Vagina (tissue), 2 donors: Measurements from ENCODE around the gene ADAMTS16. TPM values are rescaled to one million over a fixed set of nuclear protein-coding genes. Genes with fewer than 3 reads are reported as not detected.

Experiments used
- DNase-seq, 2 donors: peaks; one replicate each; pipeline ENCODE4 v3.0.0-alpha.2; 2017; ENCODE audit errors: extremely low spot score in 2 of 2
- H3K27ac ChIP-seq: fragments of 200-600 bp; sonication (generic); one replicate; pipeline ENCODE4 v1.5.1; 2019
- H3K27me3 ChIP-seq: fragments of 200-600 bp; sonication (generic); one replicate; pipeline ENCODE4 v1.5.1; 2019
- H3K36me3 ChIP-seq, 2 donors: fragments of 200-600 bp; sonication (generic); one replicate each; pipeline ENCODE4 v1.5.1; 2017 to 2019
- H3K4me1 ChIP-seq: fragments of 200-600 bp; sonication (generic); one replicate; pipeline ENCODE4 v1.5.1; 2019
- H3K4me3 ChIP-seq, 2 donors: fragments of 200-600 bp; sonication (generic); 1 replicate in 1 of 2; 2 replicates in 1 of 2; pipeline ENCODE4 v1.5.1; 2016 to 2019
- H3K9me3 ChIP-seq: fragments of 200-600 bp; sonication (generic); one replicate; pipeline ENCODE4 v1.5.1; 2019
- POLR2A ChIP-seq, 2 donors: fragments of 450-650 bp; IDR thresholded peaks; one replicate each; pipeline ENCODE4 v1.6.1; 2017; ENCODE audit warnings: antibody characterized with exemption in 2 of 2, mild to moderate bottlenecking in 2 of 2, moderate library complexity in 2 of 2
- POLR2AphosphoS5 ChIP-seq, 2 donors: sonication (generic); formaldehyde crosslinking; IDR thresholded peaks; one replicate each; pipeline ENCODE4 v1.9.0; 2017; ENCODE audit warnings: antibody characterized with exemption in 2 of 2, mild to moderate bottlenecking in 2 of 2, low read depth in 1 of 2; ENCODE audit not compliant: insufficient read depth in 1 of 2
- intact Hi-C: fragments of 100-400 bp; cut with DNase I; formaldehyde crosslinking; loops from one replicate; pipeline ENCODE4 v1.15.1; 2023
- total RNA-seq: library from RNA; depleted of rRNA; stranded (reverse); fragments of >200 nt; gene quantifications from one replicate; pipeline ENCODE4 v1.2.3, GENCODE V29; 2016
- TF ChIP-seq, protein P1 (sequence below), 3 experiments: fragments of 450-650 bp in 2 of 3; fragments of 200-600 bp in 1 of 3; sonication (generic) in 1 of 3; IDR thresholded peaks; one replicate each; pipeline ENCODE4 v1.5.1; 2017 to 2019; ENCODE audit warnings: antibody characterized with exemption in 3 of 3, mild to moderate bottlenecking in 2 of 3, moderate library complexity in 2 of 3

ADAMTS16 gene
- total RNA-seq, 1 donor from 2014 or later, result 0.49 TPM

DNA sequence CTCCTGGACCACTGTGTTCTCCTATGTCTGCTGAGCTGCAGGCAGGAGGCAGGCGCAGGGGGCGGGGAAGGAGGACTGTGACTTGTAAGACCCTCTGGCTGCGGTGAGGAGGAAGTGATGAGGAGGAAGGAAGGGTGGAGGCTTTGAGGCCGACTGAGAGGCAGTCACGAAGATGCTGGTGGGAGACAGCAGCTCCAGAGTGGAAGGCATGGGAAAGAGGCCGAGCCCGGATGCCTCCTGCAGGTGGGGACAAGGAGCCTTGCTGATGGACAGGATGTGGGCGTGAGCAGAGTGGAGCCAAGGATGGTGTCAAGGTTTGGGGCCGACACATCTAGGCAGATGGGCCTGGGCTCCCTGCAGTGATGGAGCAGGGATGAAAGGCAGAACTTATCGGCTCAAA is 208.0 kb downstream of the ADAMTS16 start:
- no peak for DNase-seq
- no peaks in the 10 kb centered on the region for H3K9me3 ChIP-seq
- no peaks in the 10 kb centered on the region for H3K27me3 ChIP-seq
- H3K27ac ChIP-seq, result no peak overlapping the region
- H3K4me1 ChIP-seq, result no peaks in the 10 kb centered on the region
- H3K36me3 ChIP-seq, result no peaks in the 10 kb centered on the region
- intact Hi-C loops, result no loop called here
- no peak overlapping the region for H3K4me3 ChIP-seq
- TF ChIP-seq, protein P1, sequence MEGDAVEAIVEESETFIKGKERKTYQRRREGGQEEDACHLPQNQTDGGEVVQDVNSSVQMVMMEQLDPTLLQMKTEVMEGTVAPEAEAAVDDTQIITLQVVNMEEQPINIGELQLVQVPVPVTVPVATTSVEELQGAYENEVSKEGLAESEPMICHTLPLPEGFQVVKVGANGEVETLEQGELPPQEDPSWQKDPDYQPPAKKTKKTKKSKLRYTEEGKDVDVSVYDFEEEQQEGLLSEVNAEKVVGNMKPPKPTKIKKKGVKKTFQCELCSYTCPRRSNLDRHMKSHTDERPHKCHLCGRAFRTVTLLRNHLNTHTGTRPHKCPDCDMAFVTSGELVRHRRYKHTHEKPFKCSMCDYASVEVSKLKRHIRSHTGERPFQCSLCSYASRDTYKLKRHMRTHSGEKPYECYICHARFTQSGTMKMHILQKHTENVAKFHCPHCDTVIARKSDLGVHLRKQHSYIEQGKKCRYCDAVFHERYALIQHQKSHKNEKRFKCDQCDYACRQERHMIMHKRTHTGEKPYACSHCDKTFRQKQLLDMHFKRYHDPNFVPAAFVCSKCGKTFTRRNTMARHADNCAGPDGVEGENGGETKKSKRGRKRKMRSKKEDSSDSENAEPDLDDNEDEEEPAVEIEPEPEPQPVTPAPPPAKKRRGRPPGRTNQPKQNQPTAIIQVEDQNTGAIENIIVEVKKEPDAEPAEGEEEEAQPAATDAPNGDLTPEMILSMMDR (IDR thresholded peaks at IDR 0.05), result no peak

GRCh38 chr5:5348576-5348975 is 208.4 kb downstream of the ADAMTS16 start:
- TF ChIP-seq POLR2AphosphoS5 (IDR thresholded peaks at IDR 0.05; ENCODE audit: insufficient read depth in 1 of 2, low read depth in 1 of 2) (no peak), POLR2A (IDR thresholded peaks at IDR 0.05) (no peak)
- TF ChIP-seq, protein P1 (IDR thresholded peaks at IDR 0.05), result no peak
- Histone ChIP-seq H3K4me3 (no peak overlapping the region), H3K27me3 (no peaks in the 10 kb centered on the region), H3K9me3 (no peaks in the 10 kb centered on the region), H3K36me3 (no peaks in the 10 kb centered on the region), H3K27ac (no peak overlapping the region), H3K4me1 (no peaks in the 10 kb centered on the region)
- intact Hi-C loops, result no loop called here
- DNase-seq, result no peak

GRCh38 chr5:5350101-5350500 is 210.0 kb downstream of the ADAMTS16 start:
- H3K36me3 ChIP-seq, result no peaks in the 10 kb centered on the region
- H3K4me3 ChIP-seq, result no peak overlapping the region
- H3K27me3 ChIP-seq, result no peaks in the 10 kb centered on the region
- no peak for DNase-seq
- H3K9me3 ChIP-seq, result no peaks in the 10 kb centered on the region
- TF ChIP-seq, protein P1 (IDR thresholded peaks at IDR 0.05), result no peak
- TF ChIP-seq POLR2AphosphoS5 (IDR thresholded peaks at IDR 0.05; ENCODE audit: insufficient read depth in 1 of 2, low read depth in 1 of 2) (no peak), POLR2A (IDR thresholded peaks at IDR 0.05) (no peak)
- intact Hi-C loops, result no loop called here
- no peak overlapping the region for H3K27ac ChIP-seq
- H3K4me1 ChIP-seq, result no peaks in the 10 kb centered on the region

DNA sequence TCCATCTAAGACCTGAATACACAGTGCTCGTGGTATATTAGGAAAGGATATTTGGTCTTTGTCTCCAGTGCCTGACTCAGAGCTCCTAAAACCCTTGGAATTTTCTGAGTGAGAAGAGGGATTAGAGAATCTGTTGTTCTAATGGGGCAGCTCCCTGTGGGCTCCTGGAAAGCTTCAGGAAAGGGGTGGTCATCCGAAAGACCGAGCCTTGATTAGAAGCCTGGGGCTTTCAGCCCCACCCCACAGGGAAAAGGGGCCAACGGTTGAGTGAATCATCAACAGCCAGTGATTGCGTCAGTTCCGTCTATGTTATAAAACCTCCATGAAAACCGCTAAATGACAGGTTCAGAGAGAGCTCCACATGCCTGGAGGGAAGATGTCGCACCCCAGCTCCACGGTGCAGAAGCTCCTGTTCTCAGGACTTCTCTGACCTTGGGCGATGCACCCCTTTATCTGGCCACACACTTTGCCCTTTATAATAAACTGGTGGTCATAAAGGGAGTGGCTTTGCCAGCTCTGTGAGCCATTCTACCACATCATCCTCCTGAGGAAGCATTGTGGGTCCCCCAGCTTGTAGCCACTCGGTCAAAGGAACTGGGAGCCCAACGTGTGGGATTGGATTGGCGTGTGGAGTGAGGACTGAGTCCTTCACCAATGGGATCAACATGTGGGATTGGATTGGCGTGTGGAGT is 211.3 kb downstream of the ADAMTS16 start:
- no peak for DNase-seq
- H3K4me1 ChIP-seq, result no peaks in the 10 kb centered on the region
- no peaks in the 10 kb centered on the region for H3K9me3 ChIP-seq
- H3K4me3 ChIP-seq, result no peak overlapping the region
- intact Hi-C loops, result no loop called here
- no peaks in the 10 kb centered on the region for H3K27me3 ChIP-seq
- TF ChIP-seq, protein P1 (IDR thresholded peaks at IDR 0.05), result no peak
- no peak for TF ChIP-seq POLR2A (IDR thresholded peaks at IDR 0.05)
- no peak for TF ChIP-seq POLR2AphosphoS5 (IDR thresholded peaks at IDR 0.05; ENCODE audit: insufficient read depth in 1 of 2, low read depth in 1 of 2)
- no peaks in the 10 kb centered on the region for H3K36me3 ChIP-seq
- no peak overlapping the region for H3K27ac ChIP-seq

DNA sequence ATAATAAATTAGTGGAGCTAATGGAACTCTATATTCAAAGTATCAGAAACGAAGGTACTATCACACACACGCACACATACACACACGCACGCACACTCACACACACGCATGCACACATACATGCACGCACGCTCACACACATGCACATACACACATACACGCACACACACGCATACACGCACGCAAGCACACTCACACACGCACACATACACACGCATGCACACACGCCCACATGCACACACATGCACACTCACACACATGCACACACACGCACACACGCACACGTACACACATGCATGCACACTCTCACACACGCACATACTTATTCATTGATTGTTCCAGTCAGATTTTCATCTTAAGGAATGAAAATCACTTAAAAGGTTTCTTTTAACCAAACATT is 212.5 kb downstream of the ADAMTS16 start:
- Histone ChIP-seq H3K36me3 (no peaks in the 10 kb centered on the region), H3K27me3 (no peaks in the 10 kb centered on the region), H3K27ac (no peak overlapping the region), H3K4me3 (no peak overlapping the region), H3K4me1 (no peaks in the 10 kb centered on the region), H3K9me3 (no peaks in the 10 kb centered on the region)
- no peak for TF ChIP-seq POLR2A (IDR thresholded peaks at IDR 0.05)
- TF ChIP-seq POLR2AphosphoS5 (IDR thresholded peaks at IDR 0.05; ENCODE audit: insufficient read depth in 1 of 2, low read depth in 1 of 2), result no peak
- TF ChIP-seq, protein P1 (IDR thresholded peaks at IDR 0.05), result no peak
- no peak for DNase-seq
- intact Hi-C loops, result no loop called here
